Fibroblast of skin of scalp (primary cell): ENCODE measurements around the gene AKAP7.
"Not testable (repeated sequence)": the region's sequence is repeated elsewhere in the genome, so short reads cannot be mapped to it uniquely, and the experiment has no call there.

Experiments used
- DNase-seq: peaks from one replicate; pipeline ENCODE4 v3.0.0-alpha.2; 2013

The AKAP7 gene

GRCh38 chr6:131300826-131301225 lies 165.6 kb downstream of the AKAP7 start:
- not testable (repeated sequence) for DNase-seq

- DNase-seq, result no peak
Observed at GRCh38 chr6:131303338-131303930, 168.2 kb downstream of the AKAP7 start.

GRCh38 chr6:131305037-131305850 lies 170.0 kb downstream of the AKAP7 start:
- DNase-seq, result no peak

- no peak for DNase-seq
Observed at GRCh38 chr6:131309437-131309836, 174.2 kb downstream of the AKAP7 start.

GRCh38 chr6:131314838-131315237 lies 179.6 kb downstream of the AKAP7 start:
- no peak for DNase-seq

- no peak for DNase-seq
Observed at GRCh38 chr6:131316654-131317053, 181.4 kb downstream of the AKAP7 start.

GRCh38 chr6:131317516-131317915 lies 182.2 kb downstream of the AKAP7 start:
- DNase-seq, result no peak

- DNase-seq, result no peak
Observed at GRCh38 chr6:131321589-131321988, 186.3 kb downstream of the AKAP7 start.

GRCh38 chr6:131322125-131322524 lies 186.9 kb downstream of the AKAP7 start:
- no peak for DNase-seq

- not testable (repeated sequence) for DNase-seq
Observed at GRCh38 chr6:131325669-131326068, 190.4 kb downstream of the AKAP7 start.

GRCh38 chr6:131328727-131329126 lies 193.5 kb downstream of the AKAP7 start:
- not testable (repeated sequence) for DNase-seq

GRCh38 chr6:131331151-131331550 lies 195.9 kb downstream of the AKAP7 start:
- no peak for DNase-seq

- DNase-seq, result no peak
Observed at GRCh38 chr6:131331873-131332781, 196.9 kb downstream of the AKAP7 start.
